Measurements from ENCODE around the gene ZNF804A.

The ZNF804A gene

GRCh38 chr2:184598316-184599053, at the start of gene ZNF804A:
ZNF804A (plus strand) TSS chr2:184598529; CDS start chr2:184598960, 431 bp downstream.
- DNase-seq (ENCODE audit: low spot score): peak; percentile 57

- DNase-seq (ENCODE audit: low spot score): no peak
Observed at GRCh38 chr2:184549153-184549552, 49.2 kb upstream of the ZNF804A start.

- no peak for DNase-seq (ENCODE audit: low spot score)
Observed at GRCh38 chr2:184551626-184552025, 46.7 kb upstream of the ZNF804A start.

GRCh38 chr2:184554736-184555135, 43.6 kb upstream of the ZNF804A start:
- no peak for DNase-seq (ENCODE audit: low spot score)

- no peak for DNase-seq (ENCODE audit: low spot score)
Observed at GRCh38 chr2:184555352-184555751, 43.0 kb upstream of the ZNF804A start.

GRCh38 chr2:184556639-184557038, 41.7 kb upstream of the ZNF804A start:
- DNase-seq (ENCODE audit: low spot score): no peak

GRCh38 chr2:184558713-184559464, 39.4 kb upstream of the ZNF804A start:
- DNase-seq (ENCODE audit: low spot score): no peak

GRCh38 chr2:184560603-184561002, 37.7 kb upstream of the ZNF804A start:
- no peak for DNase-seq (ENCODE audit: low spot score)

GRCh38 chr2:184562532-184562931, 35.8 kb upstream of the ZNF804A start:
- no peak for DNase-seq (ENCODE audit: low spot score)

GRCh38 chr2:184564092-184564491, 34.2 kb upstream of the ZNF804A start:
- DNase-seq (ENCODE audit: low spot score): no peak

GRCh38 chr2:184566716-184567115, 31.6 kb upstream of the ZNF804A start:
- DNase-seq (ENCODE audit: low spot score): no peak

- DNase-seq (ENCODE audit: low spot score): no peak
Observed at GRCh38 chr2:184577056-184577455, 21.3 kb upstream of the ZNF804A start.

GRCh38 chr2:184577743-184578142, 20.6 kb upstream of the ZNF804A start:
- DNase-seq (ENCODE audit: low spot score): no peak

GRCh38 chr2:184579226-184579625, 19.1 kb upstream of the ZNF804A start:
- DNase-seq (ENCODE audit: low spot score): no peak

- no peak for DNase-seq (ENCODE audit: low spot score)
Observed at GRCh38 chr2:184581391-184581790, 16.9 kb upstream of the ZNF804A start.

- no peak for DNase-seq (ENCODE audit: low spot score)
Observed at GRCh38 chr2:184589261-184589660, 9.1 kb upstream of the ZNF804A start.

- no peak for DNase-seq (ENCODE audit: low spot score)
Observed at GRCh38 chr2:184596819-184597411, 1.4 kb upstream of the ZNF804A start.

- DNase-seq (ENCODE audit: low spot score): peak; percentile 9
Observed at GRCh38 chr2:184597571-184597991, 748 bp upstream of the ZNF804A start.

GRCh38 chr2:184598002-184598315, 370 bp upstream of the ZNF804A start:
- DNase-seq (ENCODE audit: low spot score): no peak

- DNase-seq (ENCODE audit: low spot score): peak; percentile 12
Observed at GRCh38 chr2:184599054-184599871, 934 bp downstream of the ZNF804A start.

GRCh38 chr2:184599872-184600222, 1.5 kb downstream of the ZNF804A start:
- DNase-seq (ENCODE audit: low spot score): no peak

GRCh38 chr2:184602734-184603133, 4.4 kb downstream of the ZNF804A start:
- DNase-seq (ENCODE audit: low spot score): no peak
